SK-N-SH (cell line): Measurements from ENCODE around the gene MORN3. TPM values are rescaled to one million over a fixed set of nuclear protein-coding genes. Genes with fewer than 3 reads are reported as not detected.
A peak's percentile ranks its signal among the peaks of the same experiment; 100 is the strongest.

ENCODE experiments used
- CTCF ChIA-PET: fragments of 300-600, 350-600 bp; formaldehyde crosslinking; extraction: SDS; loops from one replicate; lab custom pipeline; 2021; lab: Yijun Ruan, JAX
- POLR2A ChIA-PET: fragments of 350-600 bp; sonication (Branson Sonifier 250); formaldehyde crosslinking; extraction: SDS; loops from one replicate; lab custom pipeline; 2020; ENCODE audit warnings: antibody characterized with exemption, inconsistent platforms; lab: Yijun Ruan, JAX
- DNase-seq: peaks from one replicate; pipeline ENCODE4 v3.0.0; 2012
- H2AFZ ChIP-seq: fragments of 200-600 bp; sonication (generic); 2 replicates; pipeline ENCODE4 v1.8.1; 2016; ENCODE audit warnings: antibody characterized with exemption, mild to moderate bottlenecking, low read depth
- H3F3A ChIP-seq: fragments of 200-600 bp; sonication (generic); replicated peaks from 2 replicates; pipeline ENCODE3; 2016; ENCODE audit warnings: antibody characterized with exemption, mild to moderate bottlenecking; ENCODE audit not compliant: insufficient read depth
- H3K27ac ChIP-seq, 2 experiments: fragments of 200-500 bp in 1 of 2; fragments of 200-600 bp in 1 of 2; sonication (Bioruptor generic) in 1 of 2; sonication (generic), shearing (Covaris generic) in 1 of 2; 2 replicates each; pipeline versions ENCODE4 v1.5.1 to v1.6.1; 2014 to 2016; ENCODE audit warnings: low read depth in 2 of 2, inconsistent platforms in 1 of 2, low read length in 1 of 2, mild to moderate bottlenecking in 1 of 2, mixed read lengths in 1 of 2
- H3K27me3 ChIP-seq: fragments of 200-600 bp; sonication (generic), shearing (Covaris generic); 2 replicates; pipeline ENCODE4 v1.6.1; 2016; ENCODE audit warnings: mixed run types; ENCODE audit not compliant: insufficient read depth
- H3K36me3 ChIP-seq, 2 experiments: fragments of 200-500 bp in 1 of 2; fragments of 200-600 bp in 1 of 2; sonication (Bioruptor generic) in 1 of 2; sonication (generic) in 1 of 2; replicated peaks in 1 of 2; 2 replicates each; pipeline versions ENCODE3 to v1.5.1; 2014 to 2016; ENCODE audit warnings: low read length in 1 of 2, mild to moderate bottlenecking in 1 of 2; ENCODE audit not compliant: insufficient read depth in 2 of 2, control insufficient read depth in 1 of 2
- H3K4me1 ChIP-seq, 2 experiments: fragments of 200-500 bp in 1 of 2; fragments of 200-600 bp in 1 of 2; sonication (Bioruptor generic) in 1 of 2; sonication (generic), shearing (Covaris generic) in 1 of 2; 2 replicates each; pipeline versions ENCODE4 v1.5.1 to v1.6.1; 2014 to 2016; ENCODE audit warnings: low read depth in 1 of 2, low read length in 1 of 2, mixed run types in 1 of 2; ENCODE audit not compliant: insufficient read depth in 2 of 2, control insufficient read depth in 1 of 2
- H3K4me2 ChIP-seq: fragments of 200-600 bp; sonication (generic), shearing (Covaris generic); 2 replicates; pipeline ENCODE4 v1.6.1; 2017; ENCODE audit warnings: mixed run types
- H3K4me3 ChIP-seq, 2 experiments: fragments of 200-500 bp in 1 of 2; fragments of 200-600 bp in 1 of 2; sonication (Bioruptor generic) in 1 of 2; sonication (generic), shearing (Covaris generic) in 1 of 2; 2 replicates each; pipeline versions ENCODE4 v1.5.1 to v1.8.1; 2014 to 2016; ENCODE audit warnings: low read depth in 2 of 2, inconsistent platforms in 1 of 2, low read length in 1 of 2, mild to moderate bottlenecking in 1 of 2, mixed read lengths in 1 of 2, moderate library complexity in 1 of 2
- H3K79me2 ChIP-seq: fragments of 200-600 bp; sonication (generic); 2 replicates; pipeline ENCODE4 v1.8.1; 2017; ENCODE audit warnings: mild to moderate bottlenecking; ENCODE audit not compliant: insufficient read depth
- H3K9ac ChIP-seq: fragments of 200-600 bp; sonication (generic); 2 replicates; pipeline ENCODE4 v1.6.1; 2017; ENCODE audit warnings: mixed run types
- H3K9me2 ChIP-seq: fragments of 200-600 bp; sonication (generic); 2 replicates; pipeline ENCODE4 v1.6.1; 2017; ENCODE audit warnings: mixed run types
- H3K9me3 ChIP-seq: fragments of 200-600 bp; sonication (generic); 2 replicates; pipeline ENCODE4 v1.6.1; 2017; ENCODE audit warnings: mixed run types, mild to moderate bottlenecking, moderate library complexity
- H4K20me1 ChIP-seq: fragments of 200-600 bp; sonication (generic); 2 replicates; pipeline ENCODE4 v1.6.1; 2017; ENCODE audit warnings: mild to moderate bottlenecking, mixed run types; ENCODE audit not compliant: insufficient read depth
- CHD2 ChIP-seq: fragments of 150-350 bp; IDR thresholded peaks from 2 replicates; pipeline ENCODE4 v1.6.1; 2018; ENCODE audit warnings: low read length; ENCODE audit not compliant: partially characterized antibody
- CTCF ChIP-seq: fragments of 200-600 bp; sonication (generic); IDR thresholded peaks from 2 replicates; pipeline ENCODE4 v1.6.1; 2017; ENCODE audit warnings: antibody characterized with exemption, mild to moderate bottlenecking, moderate library complexity
- ELF1 ChIP-seq: IDR thresholded peaks from 2 replicates; pipeline ENCODE4 v1.4.0; 2012
- EP300 ChIP-seq, 2 experiments: IDR thresholded peaks; 2 replicates each; pipeline versions ENCODE4 v1.4.0 to v1.6.1; 2012; ENCODE audit warnings: borderline replicate concordance in 1 of 2, low read depth in 1 of 2, low read length in 1 of 2
- EZH2phosphoT487 ChIP-seq: fragments of 200-600 bp; sonication (generic); IDR thresholded peaks from 2 replicates; pipeline ENCODE4 v1.6.1; 2017; ENCODE audit warnings: low read depth, mixed run types, mild to moderate bottlenecking, antibody characterized with exemption, moderate library complexity, borderline replicate concordance
- FOSL2 ChIP-seq: IDR thresholded peaks from 2 replicates; pipeline ENCODE4 v1.4.0; 2012; ENCODE audit warnings: low read depth, mild to moderate bottlenecking, moderate library complexity, borderline replicate concordance
- FOXJ3 ChIP-seq: sonication (generic); formaldehyde crosslinking; IDR thresholded peaks from 2 replicates; pipeline ENCODE4 v1.5.1; 2020; ENCODE audit warnings: mild to moderate bottlenecking, missing genetic modification reagents
- FOXM1 ChIP-seq: IDR thresholded peaks from 2 replicates; pipeline ENCODE4 v1.4.0; 2012; ENCODE audit warnings: low read depth, mild to moderate bottlenecking
- MEF2A ChIP-seq: IDR thresholded peaks from 2 replicates; pipeline ENCODE4 v1.4.0; 2012; ENCODE audit warnings: low read depth, borderline replicate concordance
- MXI1 ChIP-seq: IDR thresholded peaks from 2 replicates; pipeline ENCODE4 v1.6.1; 2012; ENCODE audit warnings: mild to moderate bottlenecking, low read depth, low read length, improper control_type of control experiment
- PBX3 ChIP-seq: IDR thresholded peaks from 2 replicates; pipeline ENCODE4; 2012
- RFX5 ChIP-seq: IDR thresholded peaks from 2 replicates; pipeline ENCODE4 v1.6.1; 2012; ENCODE audit warnings: mild to moderate bottlenecking, improper control_type of control experiment, low read length
- RXRA ChIP-seq: IDR thresholded peaks from 2 replicates; pipeline ENCODE4 v1.4.0; 2012; ENCODE audit warnings: low read depth, mild to moderate bottlenecking, borderline replicate concordance
- SIN3A ChIP-seq: IDR thresholded peaks from 2 replicates; pipeline ENCODE4 v1.6.1; 2012; ENCODE audit warnings: low read depth, mild to moderate bottlenecking, low read length, moderate library complexity, borderline replicate concordance
- SMC3 ChIP-seq: IDR thresholded peaks from 2 replicates; pipeline ENCODE4 v1.6.1; 2012; ENCODE audit warnings: low read depth, low read length, improper control_type of control experiment
- TAF1 ChIP-seq: IDR thresholded peaks from 2 replicates; pipeline ENCODE4 v1.6.1; 2012; ENCODE audit warnings: low read depth, mild to moderate bottlenecking, low read length, moderate library complexity, borderline replicate concordance
- USF1 ChIP-seq: IDR thresholded peaks from 2 replicates; pipeline ENCODE4 v1.4.0; 2012; ENCODE audit warnings: low read depth, borderline replicate concordance
- USF2 ChIP-seq: fragments of 150-350 bp; IDR thresholded peaks from 2 replicates; pipeline ENCODE4 v1.6.1; 2017; ENCODE audit warnings: antibody characterized with exemption, low read length, low read depth, borderline replicate concordance
- WGBS: methylation state at CpG from one replicate; pipeline ENCODE4 v1.1.6; 2017; ENCODE audit warnings: low lambda C conversion rate; 5-methylcytosine and 5-hydroxymethylcytosine counted together
- polyA plus RNA-seq, 3 experiments: library from polyadenylated mRNA; depleted of rRNA; stranded (reverse); fragments of >200 nt; gene quantifications; 2 replicates each; pipeline ENCODE4 v1.2.3, GENCODE V29; 2012

MORN3 gene
- polyA plus RNA-seq, 1 of the 3 experiments (the other 2 are of a cell fraction): 2.7 TPM

GRCh38 chr12:121712190-121712460 lies 42.7 kb upstream of the MORN3 start:
- TF ChIP-seq SMC3: 0 out of 2 replicates have a peak, but pooled peaks have one; percentile 1
- no peak for TF ChIP-seq CTCF
- ChIA-PET POLR2A (interaction anchor here (1.3 to 2.1 kb wide), 3 partner anchors 56 to 176 kb away, joined by 3 to 15 read pairs (median 9); partner anchors contain the start of gene PSMD9), CTCF (interaction anchor here (0.8 to 4.9 kb wide), 12 partner anchors 29 to 160 kb away, joined by 3 to 46 read pairs (median 3); partner anchors contain the start of gene RHOF)
- WGBS: 3% methylated on average over 7 of the region's 16 CpGs
- DNase-seq: no peak
- H2AFZ ChIP-seq: peak overlapping the region; percentile 89
- no peaks in the 10 kb centered on the region for H3K36me3 ChIP-seq
- peaks cover 5% of the 10 kb centered on the region for H3F3A ChIP-seq
- H3K27me3 ChIP-seq: no peaks in the 10 kb centered on the region
- H3K4me3 ChIP-seq: peak overlapping the region; percentile 76 to 97
- peak overlapping the region; percentile 76 for H3K9ac ChIP-seq
- no peaks in the 10 kb centered on the region for H4K20me1 ChIP-seq
- H3K4me1 ChIP-seq: peaks cover 6 to 8% of the 10 kb centered on the region in 2 experiments; a peak in 2 of 4 replicates
- peak overlapping the region; percentile 64 to 72; a peak in 3 of 4 replicates for H3K27ac ChIP-seq
- H3K9me2 ChIP-seq: no peaks in the 10 kb centered on the region
- peak overlapping the region; percentile 99 for H3K4me2 ChIP-seq
- H3K9me3 ChIP-seq: no peaks in the 10 kb centered on the region
- peaks cover 31% of the 10 kb centered on the region for H3K79me2 ChIP-seq

- H3K9me2 ChIP-seq: no peaks in the 10 kb centered on the region
- no peaks in the 10 kb centered on the region for H3K9me3 ChIP-seq
- no peaks in the 10 kb centered on the region for H3K27me3 ChIP-seq
- peak overlapping the region; percentile 99 for H3K4me2 ChIP-seq
- peak overlapping the region; percentile 89 for H2AFZ ChIP-seq
- 83% methylated on average over 24 of the region's 24 CpGs for WGBS
- H3K27ac ChIP-seq: peak overlapping the region; percentile 64 to 72; a peak in 3 of 4 replicates
- H3K36me3 ChIP-seq: no peaks in the 10 kb centered on the region
- H3K79me2 ChIP-seq: peaks cover 31% of the 10 kb centered on the region
- peaks cover 3 to 8% of the 10 kb centered on the region in 2 experiments; a peak in 2 of 4 replicates for H3K4me1 ChIP-seq
- no peaks in the 10 kb centered on the region for H4K20me1 ChIP-seq
- ChIA-PET CTCF (interaction anchor here (0.8 to 4.9 kb wide), 10 partner anchors 50 to 159 kb away, joined by 3 to 46 read pairs (median 6); partner anchors contain the start of gene RHOF), POLR2A (interaction anchor here (1.3 to 2.1 kb wide), 3 partner anchors 56 to 177 kb away, joined by 3 to 15 read pairs (median 9); partner anchors contain the start of gene PSMD9)
- DNase-seq: no peak
- H3F3A ChIP-seq: peaks cover 5% of the 10 kb centered on the region
- H3K4me3 ChIP-seq: peak overlapping the region; percentile 76 to 97
- peak overlapping the region; percentile 76 for H3K9ac ChIP-seq
- TF ChIP-seq USF1 (no peak), MEF2A (no peak), CHD2 (no peak), TAF1 (no peak), FOXJ3 (CRISPR knock-in tag) (no peak), FOSL2 (no peak), MXI1 (no peak), RXRA (no peak), SIN3A (no peak), USF2 (no peak), EZH2phosphoT487 (no peak), CTCF (no peak), EP300 (IDR thresholded peaks at IDR 0.05; ENCODE audit: borderline replicate concordance in 1 of 2, low read depth in 1 of 2, low read length in 1 of 2) (no peak), ELF1 (no peak), FOXM1 (no peak), RFX5 (no peak), SMC3 (no peak), PBX3 (no peak)
Observed at GRCh38 chr12:121711361-121712189, 42.1 kb upstream of the MORN3 start.
